Measurements from ENCODE around the gene PRDX5.

PRDX5 gene

DNA sequence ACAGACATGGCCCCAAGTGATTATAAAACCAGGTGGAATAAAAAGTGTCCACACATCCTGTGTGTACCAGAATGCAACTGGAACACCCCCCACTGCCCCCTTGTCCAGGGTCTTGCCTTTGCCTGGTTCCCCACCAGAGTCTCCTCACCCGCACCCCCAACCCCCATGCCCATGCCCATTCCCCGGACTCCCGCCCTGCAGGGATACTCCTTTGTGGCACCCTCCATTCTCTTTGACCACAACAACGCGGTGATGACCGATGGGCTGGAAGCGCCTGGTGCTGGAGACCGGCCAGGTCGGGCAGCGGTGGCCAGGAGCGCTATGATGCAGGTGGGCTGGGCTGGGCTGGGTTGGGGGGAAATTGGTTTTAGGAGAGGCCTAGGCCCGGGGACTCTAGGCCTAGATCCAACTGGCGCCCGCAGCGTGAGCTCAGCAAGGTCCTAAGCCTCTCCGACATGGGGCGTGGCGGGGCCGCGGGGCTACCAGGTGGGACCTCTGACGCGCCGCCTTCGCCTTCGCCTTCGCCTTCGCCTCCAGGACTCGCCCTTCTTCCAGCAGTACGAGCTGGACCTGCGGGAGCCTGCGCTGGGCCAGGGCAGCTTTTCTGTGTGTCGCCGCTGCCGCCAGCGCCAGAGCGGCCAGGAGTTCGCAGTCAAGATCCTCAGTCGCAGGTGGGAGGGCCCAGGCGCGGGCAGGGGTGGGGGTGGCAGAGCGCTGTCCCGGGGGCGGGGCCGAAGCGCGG is 50.2 kb downstream of the PRDX5 start:
- DNase-seq = no peak

GRCh38 chr11:64368673-64369074 is 50.8 kb downstream of the PRDX5 start:
- DNase-seq = no peak

- DNase-seq = no peak
These were observed 51.8 kb downstream of the PRDX5 start for GRCh38 chr11:64369440-64370421.

GRCh38 chr11:64371201-64371600 is 53.3 kb downstream of the PRDX5 start:
- no peak for DNase-seq

Data from effector CD4-positive, alpha-beta T cell (primary cell).